ENCODE measurements around the gene CAMK1D.
"Not testable (repeated sequence)": the region's sequence is repeated elsewhere in the genome, so short reads cannot be mapped to it uniquely, and the experiment has no call there.

CAMK1D gene

DNA sequence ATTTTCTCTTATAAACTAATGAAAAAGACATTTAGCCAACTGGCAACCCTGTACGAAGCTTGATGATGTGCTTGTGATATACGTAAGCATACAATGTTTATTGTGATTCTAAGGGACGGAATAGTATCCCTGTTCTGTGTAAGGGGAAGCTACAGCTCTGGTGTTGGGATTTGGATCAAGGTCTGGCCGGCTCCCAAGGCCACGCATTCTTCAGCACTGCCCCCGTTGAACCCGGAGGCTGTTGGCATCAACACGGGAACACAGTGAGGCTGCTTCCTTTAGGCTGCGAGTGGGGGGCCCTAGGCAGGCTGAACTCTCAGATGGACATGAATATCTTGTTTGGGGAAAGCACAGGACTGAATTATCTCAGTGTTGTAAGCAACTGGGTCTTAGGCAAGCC, 180.6 kb downstream of the CAMK1D start:
- DNase-seq = no peak

DNA sequence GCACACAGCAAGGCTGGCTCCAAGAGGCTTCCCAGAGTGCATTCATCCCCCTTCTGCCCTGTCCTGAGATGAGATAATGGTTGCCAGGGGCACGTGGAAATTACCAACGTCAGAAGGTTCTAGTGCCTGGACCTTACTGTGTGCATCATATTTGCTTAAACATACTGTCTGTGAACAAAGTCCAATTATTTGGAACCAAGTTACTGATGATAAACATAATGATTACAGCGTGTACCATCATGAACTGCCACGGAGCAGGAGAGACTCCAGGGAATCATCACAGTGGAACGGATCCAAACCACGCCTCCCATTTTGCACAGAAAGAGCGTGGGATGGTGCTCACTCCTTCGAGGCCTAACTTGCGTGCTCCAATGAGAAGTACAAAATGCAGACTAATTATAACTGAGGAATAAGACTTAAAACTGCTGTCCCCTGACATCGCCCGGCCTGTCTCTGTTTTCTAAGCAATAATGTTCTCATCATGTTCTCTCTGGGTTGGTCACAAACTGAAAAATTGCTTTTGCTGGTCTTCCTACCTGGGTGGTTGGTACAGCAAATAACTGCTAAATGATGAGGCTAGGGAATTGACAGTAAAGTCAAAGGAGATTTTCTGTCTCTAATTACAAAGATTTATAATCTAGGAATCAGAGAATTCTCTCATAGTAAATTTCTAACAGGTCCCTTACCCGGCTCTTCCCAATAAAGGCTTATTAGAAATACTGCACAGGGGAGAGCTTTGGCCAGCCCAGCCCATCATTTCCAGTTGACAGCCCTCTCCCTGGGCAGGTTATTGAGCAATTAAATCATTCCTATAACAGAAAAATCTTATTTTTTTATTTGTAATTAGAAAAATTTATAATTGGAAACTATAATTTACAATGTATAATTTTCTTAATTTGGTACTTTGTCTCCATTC, 182.2 kb downstream of the CAMK1D start:
- no peak for DNase-seq

DNA sequence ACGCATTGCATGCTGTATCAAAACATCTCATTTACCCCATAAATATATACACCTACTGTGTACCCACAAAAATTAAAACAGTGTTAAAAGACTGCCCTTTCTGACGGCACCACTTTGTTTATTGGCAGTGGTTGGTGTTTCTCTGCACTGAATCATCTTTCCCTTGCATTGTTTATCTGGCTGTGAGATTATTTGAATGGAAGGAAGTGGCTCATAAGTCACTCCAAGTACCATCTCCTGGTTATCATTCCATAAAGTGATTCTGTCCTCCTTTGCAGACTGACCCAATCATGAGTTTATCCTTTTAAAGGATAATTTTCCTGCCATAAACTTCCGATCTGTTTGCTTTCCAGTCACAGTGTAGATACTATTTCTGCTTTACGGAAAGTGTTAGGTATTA, 183.8 kb downstream of the CAMK1D start:
- DNase-seq = peak in 2 of 3 experiments; percentile 22 to 45

DNA sequence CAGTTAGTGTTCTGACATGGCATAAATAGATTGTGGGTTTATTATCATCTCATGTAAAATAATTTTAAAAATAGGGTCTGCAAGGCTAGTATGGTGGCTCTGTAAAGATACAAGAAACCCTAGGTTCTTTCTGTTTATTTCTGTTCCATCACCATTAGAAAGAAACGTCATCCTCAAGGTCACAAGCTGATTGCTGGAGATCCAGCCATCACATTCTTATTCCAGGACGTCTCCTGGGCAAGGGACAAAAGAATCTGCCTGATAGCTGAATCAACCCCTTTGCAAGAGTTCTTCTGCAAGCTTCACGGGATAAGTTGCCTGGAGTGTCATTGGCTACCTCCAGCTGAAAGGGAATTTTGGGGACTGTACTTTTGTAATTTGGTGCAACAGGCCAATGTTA, 184.4 kb downstream of the CAMK1D start:
- DNase-seq = no peak

DNA sequence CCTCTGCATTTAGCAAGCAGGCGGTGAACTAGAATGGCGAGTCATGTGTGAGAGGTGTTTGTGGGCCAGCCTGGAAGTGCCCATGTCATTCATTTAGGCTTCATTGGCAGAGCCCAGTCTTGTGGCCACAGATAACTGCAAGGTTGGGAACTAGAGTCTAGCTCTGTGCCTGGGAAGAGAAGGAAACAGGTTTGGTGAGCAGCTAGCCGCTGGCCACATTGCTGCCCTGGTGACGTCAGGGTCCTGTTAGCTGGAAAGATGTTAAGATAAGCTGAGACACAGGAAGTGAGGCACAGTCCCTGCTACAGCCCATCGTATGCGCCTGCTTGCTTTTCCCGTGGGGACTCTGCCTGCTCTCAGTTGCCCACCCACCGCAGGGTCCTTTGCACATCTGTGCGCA, 185.5 kb downstream of the CAMK1D start:
- no peak for DNase-seq

DNA sequence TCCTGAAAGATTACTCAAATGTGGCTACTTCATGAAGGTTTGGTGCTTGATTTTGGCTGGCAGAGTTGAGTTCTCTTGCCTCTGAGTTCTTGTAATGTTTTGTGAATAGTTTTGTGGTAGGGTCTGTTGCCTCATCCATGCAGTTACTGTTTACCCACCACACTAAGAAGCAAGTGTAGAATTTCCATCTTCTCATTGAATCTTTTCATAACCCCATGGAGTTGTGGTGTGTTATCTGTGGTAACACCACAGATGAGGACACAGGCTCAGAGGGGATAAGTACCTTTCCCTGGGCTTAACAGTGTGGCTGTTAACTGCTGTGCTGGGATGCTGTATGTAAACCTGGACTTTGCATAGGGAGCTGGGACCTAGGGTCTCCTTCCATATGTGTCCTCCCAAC, 186.3 kb downstream of the CAMK1D start:
- no peak for DNase-seq

DNA sequence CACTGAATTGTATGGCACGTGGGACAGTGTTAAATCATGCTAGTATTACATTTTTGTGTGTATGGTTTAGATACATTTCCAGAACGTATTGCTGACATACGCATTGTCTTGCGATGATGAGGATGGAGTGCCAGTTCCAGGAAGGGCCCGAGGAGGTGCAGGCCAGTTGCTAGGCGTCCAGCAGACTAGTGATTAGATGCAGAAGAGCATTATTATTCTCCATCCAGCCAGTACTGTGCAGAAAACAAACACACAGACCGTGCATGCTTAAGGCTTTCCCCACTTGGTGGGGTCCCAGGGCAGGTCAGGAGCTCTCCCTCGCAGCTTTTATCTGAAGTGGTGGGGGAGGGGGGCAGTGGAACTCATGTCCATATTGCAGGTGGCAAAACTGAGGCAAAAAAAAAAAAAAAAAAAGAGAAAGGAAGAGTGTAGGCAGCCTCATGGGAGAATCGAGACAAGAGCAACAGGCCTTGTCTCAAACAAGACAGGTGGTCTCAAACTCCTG, 189.2 kb downstream of the CAMK1D start:
- DNase-seq = peak in 1 of 3 experiments; percentile 59

DNA sequence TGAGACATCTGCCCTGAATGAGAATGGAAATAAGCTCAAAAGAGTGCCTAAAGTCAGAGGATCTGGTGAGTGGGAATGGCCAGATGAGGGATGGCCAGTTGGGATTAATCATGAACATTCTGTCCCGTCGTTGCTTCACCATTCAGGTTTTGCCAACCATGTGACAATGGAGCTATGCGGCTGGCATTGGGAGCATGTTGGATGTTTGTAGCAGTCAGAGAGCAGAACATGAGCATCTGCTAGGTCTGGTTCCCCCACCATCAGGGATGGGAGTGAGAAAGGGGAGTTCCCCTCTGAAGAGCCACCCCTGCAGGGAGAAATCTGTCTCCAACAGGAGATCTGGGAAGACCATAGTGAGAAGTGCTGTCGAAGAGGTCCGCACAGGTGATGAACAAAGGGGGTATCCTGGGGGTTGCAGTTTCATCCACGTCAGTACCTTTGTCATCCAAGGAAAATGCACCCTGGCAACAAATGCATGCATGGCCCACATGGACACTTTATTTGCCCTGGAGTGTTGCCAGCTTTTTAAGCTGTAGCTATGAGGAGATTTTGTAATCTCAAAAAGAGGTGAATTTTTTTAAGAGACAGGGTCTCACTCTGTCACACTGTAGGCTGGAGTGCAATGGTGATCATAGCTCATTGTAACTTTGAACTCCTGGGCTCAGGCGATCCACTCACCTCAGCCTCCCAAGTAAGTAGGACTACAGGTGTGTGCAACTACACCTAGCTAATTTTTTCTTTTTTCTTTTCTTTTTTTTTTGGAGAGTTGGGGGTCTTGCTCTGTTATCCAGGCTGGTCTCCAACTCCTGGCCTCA, 190.2 kb downstream of the CAMK1D start:
- peak in 2 of 3 experiments; percentile 18 to 47 for DNase-seq

DNA sequence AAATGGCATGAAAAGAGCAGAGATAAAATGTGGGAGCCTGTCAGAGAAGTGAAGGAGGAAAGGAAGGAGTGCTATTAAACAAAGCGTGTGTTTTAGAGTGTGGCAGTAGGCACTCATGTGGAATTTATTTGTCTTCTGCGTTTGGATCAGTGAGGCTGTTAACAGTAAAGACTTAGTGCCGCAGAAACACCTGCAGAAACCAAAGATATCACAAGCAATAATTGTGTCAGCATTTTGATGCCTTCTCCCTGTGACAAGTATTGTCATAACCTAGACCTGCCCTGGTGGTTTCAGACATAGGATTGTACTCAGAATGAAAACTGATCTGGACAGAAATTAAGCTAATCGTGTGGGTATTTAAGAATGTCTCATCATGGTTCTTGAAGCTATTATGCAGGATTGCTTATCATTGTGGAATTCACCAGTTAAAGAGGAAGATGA, 191.0 kb downstream of the CAMK1D start:
- peak; percentile 13 to 67 (median 66) for DNase-seq

DNA sequence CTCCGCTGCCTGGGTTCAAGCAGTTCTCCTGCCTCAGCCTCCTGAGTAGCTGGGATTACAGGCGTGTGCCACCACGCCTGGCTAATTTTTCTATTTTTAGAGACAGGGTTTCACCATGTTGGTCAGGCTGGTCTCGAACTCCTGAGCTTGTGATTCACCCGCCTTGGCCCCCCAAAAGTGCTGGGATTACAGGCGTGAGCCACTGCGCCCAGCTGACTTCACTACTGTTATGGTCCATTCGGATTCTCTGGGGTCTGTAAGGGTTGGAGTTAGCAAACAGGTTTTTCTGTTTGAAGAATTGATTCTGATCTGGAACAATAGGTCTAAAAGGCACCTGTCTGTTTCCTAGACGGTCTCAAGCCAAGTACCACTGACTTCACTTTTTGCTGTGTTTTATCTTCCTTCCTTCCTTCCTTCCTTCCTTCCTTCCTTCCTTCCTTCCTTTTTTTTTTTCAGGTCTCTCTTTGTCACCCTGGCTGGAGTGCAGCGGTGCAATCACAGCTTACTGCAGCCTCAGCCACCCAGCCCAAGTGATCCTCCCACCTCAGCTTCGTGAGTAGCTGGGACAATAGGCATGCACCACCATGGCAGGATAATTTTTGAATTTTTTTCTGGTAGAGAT, 192.2 kb downstream of the CAMK1D start:
- peak in 1 of 3 experiments; percentile 43 for DNase-seq

DNA sequence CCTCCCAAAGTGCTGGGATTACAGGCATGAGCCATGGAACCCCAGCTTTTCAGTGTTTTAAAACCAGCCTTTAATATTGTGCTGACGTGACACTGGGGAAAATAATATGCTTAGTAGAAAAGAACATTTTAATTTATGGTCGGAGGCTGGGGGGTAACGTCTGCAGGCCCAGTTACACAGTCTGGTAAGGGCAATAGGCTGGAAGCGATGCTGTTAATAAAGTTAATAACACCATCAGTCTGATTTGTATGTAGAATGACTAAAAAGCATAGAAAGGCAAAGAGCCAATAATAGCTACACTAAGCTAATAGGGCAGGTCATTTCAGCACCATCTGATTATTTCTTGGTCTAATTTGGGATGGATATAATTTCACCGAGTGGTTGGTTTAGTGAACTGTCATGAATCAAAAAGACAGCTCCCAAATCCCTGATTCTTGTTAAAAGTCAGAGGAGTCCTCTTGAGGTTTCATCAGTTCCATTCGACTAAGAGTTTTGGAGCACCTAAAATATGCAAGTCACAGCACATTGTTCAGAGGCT, 192.9 kb downstream of the CAMK1D start:
- DNase-seq = peak in 2 of 3 experiments; percentile 5 to 57

DNA sequence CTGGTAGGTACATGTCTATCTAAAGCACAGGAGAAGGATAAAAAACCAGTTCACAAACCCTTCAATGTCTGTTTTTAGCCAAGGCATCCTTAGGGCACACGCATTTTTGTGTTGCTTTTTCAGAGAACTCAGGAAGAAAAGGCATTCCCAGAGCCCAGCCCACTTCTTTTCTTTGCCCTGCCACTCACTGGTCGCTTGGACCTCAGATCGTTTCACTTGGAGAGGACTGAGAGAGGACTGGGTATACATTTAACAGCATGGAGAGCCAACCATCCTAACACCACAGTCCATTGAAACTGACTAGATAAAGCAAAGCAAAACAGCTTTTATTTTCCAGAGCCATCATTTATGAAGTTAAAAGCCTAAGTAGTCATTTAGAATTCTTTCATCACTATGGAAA, 194.2 kb downstream of the CAMK1D start:
- DNase-seq = no peak

DNA sequence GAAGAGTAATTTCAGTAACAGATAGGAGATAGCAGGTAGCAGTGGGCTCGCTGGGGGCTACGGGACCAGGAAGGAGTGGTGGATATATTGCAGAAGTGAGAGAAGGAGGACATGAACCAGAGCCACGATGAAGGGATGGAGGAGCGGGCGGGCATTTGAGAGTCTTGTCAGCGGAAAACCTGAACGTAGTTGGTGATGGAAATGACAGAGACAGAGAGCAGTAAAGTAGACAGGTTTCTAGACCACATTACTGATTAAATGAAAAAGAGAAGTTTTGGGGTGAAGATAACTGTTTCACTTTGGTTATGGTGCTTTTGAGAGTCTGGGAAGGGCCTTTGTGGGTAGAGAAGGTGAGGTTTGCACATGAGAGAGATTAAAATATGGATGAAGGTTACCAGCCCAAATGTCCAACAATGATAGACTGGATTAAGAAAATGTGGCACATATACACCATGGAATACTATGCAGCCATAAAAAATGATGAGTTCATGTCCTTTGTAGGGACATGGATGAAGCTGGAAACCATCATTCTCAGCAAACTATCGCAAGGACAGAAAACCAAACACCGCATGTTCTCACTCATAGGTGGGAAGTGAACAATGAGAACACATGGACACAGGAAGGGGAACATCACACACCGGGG, 196.9 kb downstream of the CAMK1D start:
- not testable (repeated sequence) for DNase-seq

DNA sequence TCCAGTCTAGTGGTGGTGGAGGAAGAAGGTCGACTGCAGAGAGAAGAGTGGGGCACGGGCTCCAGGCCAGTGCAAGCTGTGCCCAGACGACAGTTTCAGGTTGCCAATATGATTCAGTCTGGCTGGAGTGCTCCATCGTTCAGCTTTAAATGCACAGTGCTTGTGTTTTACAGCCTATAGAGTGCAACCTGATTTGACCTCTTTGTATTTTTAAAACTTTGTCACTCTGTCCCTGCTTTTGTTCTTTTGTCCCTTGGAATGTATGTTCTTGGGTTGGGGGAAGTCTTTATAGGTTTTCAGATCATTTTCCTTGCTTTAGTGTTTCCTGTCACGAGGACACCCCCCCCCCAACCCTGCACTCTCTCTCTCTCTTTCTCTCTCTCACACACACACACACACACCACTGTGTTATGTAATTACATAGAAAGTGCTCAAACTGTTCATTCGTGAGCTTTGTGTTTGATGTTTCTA, 198.0 kb downstream of the CAMK1D start:
- peak; percentile 27 to 61 (median 38) for DNase-seq

DNA sequence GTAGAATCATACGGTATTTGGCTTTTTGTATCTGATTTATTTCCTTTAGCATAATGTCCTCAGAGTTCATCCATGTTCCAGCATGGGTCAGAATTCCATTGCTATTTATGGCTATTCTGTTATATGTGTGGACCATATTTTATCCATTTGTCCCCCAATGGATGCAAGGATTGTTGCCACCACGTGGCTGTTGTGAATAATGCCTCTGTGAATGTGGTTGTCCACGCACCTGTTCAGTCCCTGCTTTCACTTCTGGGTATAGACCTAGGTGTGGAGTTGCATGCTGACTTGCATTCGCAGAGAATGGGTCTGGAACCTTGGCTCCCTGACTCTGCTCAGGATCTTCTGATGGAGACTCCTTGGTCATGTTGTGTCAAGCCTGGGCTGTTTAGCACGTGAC, 199.9 kb downstream of the CAMK1D start:
- no peak for DNase-seq

DNA sequence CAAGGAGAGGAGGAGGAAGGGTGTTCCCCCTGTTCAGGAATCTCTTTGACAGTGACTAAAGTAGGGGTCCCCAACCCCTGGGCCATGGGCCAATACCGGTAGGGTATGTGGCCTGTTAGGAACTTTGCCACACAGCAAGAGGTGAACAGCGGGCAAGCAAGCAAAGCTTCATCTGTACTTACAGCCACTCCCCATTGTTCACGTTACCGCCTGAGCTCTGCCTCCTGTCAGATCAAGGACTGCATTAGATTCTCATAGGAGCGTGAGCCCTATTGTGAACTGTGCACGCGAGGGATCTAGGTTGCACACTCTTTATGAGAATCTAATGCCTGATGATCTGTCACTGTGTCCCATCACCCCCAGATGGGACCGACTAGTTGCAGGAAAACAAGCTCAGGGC, 201.6 kb downstream of the CAMK1D start:
- DNase-seq = no peak

DNA sequence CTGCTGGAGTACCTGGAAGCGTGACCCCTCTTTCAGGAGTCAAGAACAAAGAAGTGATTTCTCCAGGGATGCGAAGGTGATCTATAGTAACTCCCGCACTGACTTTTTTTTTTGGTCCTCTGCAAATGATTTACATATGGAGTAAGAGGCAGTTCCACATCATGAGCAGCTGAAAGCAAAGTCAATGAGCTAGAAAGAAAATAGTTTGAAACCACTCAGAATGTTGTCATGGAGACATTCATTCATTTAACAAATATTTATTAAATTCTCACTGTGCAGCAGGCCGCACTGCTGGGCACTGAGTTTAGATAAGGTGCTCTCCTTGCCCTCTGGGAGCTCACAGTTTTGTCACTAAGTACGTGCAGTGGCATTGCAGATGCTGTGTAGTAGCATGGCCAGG, 206.7 kb downstream of the CAMK1D start:
- DNase-seq = peak in 1 of 3 experiments; percentile 58

DNA sequence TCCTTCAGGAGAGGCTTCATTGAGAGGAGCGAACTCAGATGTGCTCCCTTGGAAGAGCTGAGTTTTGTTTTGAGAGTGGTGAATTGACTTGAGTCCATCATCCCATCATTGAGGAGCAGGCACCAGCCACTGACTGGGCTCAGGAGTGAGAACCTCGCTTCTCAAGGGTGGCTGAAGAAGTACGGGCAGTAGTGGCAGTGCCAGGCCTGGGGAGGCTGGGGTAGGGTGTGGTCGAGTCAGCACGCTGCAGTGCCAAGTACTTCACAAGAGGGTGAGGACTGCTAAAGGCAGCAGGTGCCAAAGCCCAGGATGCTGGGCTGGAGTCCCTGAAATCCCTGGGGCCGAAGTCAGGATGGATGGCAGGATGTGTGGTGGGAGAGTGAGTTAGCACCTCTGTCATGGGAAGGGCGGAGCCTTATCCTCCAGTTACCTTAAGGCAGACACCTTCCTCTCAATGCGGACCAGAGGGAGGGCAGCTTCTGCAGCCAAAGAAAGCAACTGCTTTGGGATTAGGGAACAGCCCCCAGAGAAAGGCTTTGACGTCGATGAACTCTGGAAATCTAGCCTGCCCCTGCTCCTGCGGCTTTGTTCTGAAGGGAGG, 210.3 kb downstream of the CAMK1D start:
- DNase-seq = peak in 1 of 3 experiments; percentile 25

DNA sequence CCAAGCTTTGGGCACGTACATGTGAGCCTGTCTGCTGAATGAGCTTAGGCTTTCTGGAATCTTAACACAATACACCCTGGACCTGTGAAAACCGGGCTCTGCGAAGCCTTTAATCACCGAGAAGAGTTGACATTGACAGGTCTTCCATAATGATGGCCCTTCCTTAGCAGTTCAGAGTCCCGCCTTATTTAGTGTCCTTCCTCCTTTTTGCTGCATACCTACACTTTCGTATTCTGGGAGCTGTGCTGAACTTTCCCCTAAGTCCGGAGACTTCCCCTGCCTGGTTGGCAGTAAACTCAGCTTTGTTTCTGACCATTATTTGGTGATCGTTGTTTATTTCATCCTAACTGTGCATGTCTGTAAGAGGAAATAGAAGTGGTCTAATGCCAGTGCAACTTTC, 212.0 kb downstream of the CAMK1D start:
- no peak for DNase-seq

DNA sequence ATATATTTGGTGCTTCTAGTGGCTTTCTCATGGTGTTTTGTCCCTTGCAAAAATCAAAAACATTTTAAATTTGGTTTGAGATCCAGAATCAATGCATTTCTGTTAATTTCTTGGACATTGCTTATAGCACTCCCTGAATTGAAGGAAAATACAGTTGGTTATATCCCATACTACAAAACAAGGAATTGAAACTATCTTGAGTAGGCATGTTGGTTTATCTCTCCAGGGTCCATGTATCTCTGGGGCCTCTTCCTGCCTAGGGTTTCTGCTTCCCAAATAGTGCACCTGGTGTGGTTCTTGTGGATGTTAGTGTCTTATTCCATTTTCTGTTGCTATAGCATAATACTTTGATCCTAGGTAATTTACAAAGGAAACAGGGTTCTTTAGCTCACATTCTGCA, 212.4 kb downstream of the CAMK1D start:
- DNase-seq = no peak

DNA sequence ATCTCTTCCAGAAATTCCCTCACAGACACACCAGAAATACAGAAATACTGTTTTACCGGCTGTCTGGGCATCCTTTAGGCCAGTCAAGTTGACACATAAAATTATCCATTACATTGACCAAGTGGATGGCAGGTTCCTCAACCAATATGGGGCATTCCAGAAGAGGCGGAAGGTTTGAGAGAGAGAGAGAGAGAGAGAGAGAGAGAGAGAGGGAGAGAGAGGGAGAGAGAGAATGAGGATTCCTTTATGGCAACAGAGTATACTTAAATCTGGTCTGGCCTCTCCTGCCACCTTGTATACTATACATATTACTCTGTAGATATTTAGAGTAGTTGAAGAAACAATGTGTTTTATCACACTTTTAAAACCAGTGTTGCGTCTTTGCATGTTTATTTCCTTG, 214.1 kb downstream of the CAMK1D start:
- no peak for DNase-seq

DNA sequence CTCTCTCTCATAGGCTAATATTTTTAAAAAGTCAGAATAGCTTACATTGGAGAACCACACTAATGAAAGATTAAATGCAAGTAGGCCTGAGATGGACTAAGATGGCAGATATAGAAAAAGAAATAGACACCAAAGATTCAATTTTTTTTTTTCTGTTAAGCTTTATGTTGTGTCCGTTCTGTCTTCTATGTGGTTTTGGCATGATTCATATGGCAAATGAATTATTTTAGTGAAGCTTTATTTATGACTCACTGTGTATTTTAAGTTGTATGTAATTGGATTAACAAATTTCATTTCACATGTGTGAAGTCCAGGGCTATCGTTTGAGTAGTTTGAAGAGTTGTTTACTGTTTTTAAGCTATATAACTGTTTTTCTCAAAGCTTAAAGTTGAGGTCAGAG, 214.8 kb downstream of the CAMK1D start:
- DNase-seq = no peak

All from NCI-H1417 (cell line).